Germinal center (tissue), 1 donor: ENCODE results near the gene FOXF1.
A peak's percentile ranks its signal among the peaks of the same experiment; 100 is the strongest.

Experiments used
- DNase-seq: peaks from one replicate; pipeline ENCODE4 v3.0.0; 2012; ENCODE audit warnings: mixed read lengths, low spot score

The FOXF1 gene

DNA sequence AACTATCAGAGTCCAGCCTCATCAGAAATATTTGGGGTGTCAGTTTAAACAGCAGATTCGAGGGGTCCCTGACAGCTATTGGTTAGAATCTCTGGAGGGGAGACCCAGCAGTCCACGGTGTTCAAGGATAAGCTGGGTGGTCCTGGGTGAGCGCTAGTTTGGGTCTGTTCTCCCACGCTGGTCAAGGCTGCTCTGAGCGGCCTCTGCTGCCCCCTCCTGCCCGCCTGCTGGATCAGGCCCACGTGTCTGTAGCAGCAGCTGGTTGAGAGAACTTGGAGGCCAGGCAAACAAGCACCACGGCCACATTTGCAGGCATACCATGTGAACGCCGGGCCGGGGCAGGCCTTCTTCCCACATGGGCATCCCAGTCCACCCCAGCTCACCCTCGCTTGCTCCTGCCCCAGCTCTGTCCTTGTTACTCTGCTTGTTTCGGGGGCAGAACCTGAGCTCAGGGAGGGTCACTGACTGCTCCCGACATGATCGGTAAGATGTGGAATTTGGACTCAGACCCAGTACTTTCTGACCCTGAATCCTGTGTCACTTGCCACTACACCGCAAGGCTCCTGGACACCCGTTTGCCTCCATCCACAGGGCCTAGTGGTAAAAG is 7.4 kb downstream of the FOXF1 start:
- no peak for DNase-seq

DNA sequence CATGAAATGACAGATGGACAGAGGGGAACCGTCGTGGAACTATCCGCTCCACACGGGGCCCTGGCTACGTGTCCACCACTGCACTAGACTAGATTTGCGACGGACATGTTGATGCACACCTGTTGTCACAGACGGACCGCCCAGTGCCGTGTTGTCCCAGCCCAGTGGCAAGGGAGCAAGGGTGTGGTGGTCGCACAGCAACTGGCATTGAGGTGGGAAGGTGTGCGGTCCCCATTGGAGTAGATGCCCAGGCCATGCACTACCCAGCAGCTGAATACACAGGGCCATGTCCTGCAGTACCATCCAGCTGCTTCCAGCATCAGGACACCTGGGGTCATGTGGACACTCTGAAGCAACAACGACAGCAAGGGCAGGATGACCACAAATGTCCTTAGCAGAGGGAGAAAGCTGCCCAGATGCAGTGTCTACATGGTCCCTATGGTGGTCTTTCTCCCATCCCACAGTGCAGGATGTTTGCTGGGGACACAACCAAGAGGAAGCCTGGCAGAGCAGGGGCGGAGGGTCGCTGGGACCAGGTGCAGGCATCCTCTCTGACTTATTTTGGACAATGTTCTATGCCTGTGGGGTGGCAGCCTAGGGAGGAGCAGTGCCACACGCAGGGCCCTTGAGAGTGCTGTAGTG is 8.8 kb downstream of the FOXF1 start:
- no peak for DNase-seq

DNA sequence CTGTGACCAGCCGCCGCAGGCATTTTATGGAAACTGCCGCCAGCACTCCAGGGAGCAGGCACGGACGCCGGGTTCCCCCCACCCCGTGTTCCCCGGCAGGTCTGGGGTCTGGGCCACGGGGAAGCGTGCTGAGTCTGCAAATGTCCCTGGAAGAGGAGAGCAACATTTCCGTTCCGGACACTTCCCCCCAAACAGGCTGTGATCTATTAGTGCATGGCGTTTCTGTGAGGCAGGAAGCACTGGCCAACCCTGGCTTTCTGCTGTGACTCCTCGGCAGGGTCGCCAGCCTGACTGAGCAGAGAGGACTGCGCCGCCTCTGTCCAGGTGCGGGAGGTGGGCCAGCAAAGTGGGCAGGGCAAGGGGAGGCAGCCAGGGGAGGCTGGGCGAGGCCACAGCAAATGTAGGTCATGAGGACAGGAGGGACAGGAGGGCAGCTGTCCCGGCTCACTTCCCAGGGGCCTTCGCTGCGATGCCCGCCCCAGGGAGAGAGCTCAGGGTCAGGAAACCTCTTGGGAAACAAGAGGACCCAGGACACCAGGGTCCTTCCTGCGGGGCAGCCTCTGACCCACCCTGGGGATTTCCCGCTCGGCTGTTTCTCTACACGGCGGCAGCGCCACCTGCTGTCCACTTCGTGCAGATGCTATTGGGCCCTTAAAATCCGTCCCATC is 9.5 kb downstream of the FOXF1 start:
- peak; percentile 72 for DNase-seq

DNA sequence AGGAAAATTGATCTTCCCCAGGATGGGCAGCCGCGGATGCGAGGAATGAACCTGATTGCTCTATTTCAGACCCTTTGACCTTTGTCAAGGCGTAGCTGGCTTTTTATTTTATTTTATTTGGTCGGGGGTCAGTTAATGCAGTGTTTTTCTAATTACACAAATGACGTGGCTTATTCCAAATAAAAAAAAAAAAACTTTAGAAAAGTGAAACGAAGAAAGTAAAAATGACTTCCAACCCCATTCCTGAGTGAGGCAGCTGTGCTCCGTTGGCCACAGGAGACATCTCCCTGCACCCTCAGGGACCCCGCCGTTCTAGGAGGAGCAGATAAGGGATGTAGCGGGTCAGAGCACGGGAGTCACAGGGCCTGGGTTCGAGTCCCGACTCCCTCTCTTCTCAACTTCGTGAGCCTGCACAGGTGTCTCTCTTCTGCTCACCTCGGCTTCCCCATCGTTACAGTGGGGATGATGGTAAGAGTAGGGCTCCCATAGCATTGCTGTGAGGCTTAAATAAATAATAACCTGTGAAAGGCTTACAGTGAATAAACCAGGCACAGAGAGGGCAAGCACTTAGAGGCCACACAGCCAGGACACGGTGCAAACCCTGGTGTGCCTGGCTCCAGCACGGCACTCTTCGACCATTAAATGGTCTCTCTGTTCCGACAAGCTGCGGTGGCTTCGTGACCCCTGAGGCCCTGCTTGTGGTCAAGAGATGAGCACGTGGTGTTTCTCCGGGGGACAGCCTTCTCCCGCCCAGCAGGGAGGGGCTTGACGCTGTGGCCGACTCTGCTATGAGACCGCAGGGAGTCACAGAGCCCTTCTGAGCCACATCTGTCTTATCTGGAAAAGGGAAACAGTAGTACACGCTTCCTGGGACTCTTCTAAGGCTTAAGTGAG is 10.2 kb downstream of the FOXF1 start:
- no peak for DNase-seq

DNA sequence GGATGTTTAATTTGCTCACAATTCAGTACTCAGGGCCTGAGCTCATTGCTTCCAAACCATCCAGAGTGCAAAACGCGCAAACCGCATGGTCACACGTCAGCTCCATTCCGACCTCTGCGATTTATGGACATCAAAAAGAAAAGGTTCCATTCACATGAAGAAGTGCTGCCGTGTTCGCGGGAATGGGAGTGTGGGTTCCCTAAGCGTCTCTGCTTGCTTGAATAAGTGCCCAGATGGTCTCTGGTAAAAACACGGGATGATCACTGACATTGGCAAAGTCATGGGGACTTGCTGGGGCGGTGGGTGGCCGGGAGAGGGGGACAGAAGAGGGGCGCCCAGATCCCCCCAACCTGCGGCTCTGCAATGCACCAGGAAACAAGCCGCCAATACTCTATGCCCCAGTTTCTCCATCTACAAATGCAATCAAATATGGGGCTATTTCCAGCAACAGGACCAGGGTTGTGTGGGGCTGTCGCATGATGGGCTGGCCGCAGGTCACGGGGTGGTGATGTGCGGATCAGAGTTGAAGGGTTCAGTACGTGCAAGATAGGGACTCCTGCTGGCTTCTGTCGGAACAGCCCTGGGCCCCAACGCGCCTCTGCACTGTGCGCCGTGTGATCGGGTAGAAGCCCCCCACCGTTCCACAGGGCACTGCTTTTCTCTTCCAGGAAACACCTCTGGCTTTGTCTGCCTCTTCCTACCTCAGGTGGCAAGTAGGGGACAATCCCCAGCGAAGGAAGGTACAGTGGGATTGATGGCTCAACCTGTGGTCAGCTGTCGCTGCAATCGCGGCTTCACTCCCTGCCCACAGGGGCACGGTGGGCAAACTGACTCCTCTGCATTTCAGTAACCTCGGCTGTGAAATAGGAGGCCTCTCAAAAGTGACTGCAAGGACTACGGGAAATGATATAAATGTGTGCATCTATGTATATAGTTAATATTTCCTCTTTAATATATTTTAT is 11.2 kb downstream of the FOXF1 start:
- no peak for DNase-seq

DNA sequence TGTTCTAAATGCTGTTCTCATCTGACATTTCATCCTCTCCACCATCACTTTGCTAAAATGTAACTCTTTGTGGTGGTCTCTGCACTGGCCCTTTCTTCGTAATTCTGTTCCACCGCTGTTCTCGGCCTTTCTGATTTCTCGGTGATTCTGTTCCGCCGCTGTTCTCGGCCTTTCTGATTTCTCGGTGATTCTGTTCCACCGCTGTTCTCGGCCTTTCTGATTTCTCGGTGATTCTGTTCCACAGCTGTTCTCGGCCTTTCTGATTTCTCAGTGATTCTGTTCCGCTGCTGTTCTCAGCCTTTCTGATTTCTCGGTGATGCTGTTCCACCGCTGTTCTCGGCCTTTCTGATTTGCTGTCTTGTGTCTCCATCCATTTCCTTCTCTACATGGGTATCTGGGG is 12.3 kb downstream of the FOXF1 start:
- no peak for DNase-seq

DNA sequence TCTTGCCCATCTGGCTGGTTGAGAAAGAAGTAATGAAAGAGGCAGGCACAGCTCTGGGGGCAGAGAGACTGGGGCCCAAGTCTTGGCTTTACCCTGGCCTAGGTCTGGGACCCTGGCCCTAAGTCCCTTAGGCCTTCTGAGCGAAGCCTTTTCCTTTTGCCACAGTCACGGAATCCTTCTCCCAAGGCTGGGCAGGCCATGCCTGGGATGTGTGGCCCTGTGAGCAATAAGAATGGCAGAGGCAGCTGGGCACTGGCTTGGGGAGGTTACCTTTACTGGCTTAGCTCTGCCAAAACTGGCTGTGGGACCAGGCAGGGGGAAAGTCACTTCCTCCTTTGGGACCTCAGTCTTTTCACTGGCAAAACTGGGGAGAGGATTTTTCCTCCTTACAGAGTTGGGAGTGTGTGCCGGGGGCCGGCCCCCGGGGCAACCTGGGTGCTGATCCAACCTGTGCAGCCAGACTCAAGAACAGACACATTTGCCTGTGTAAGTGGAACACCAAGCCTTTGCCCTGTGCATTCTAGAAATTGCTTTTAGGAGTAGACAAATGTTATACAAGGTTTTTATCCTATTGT is 12.9 kb downstream of the FOXF1 start:
- DNase-seq = no peak

DNA sequence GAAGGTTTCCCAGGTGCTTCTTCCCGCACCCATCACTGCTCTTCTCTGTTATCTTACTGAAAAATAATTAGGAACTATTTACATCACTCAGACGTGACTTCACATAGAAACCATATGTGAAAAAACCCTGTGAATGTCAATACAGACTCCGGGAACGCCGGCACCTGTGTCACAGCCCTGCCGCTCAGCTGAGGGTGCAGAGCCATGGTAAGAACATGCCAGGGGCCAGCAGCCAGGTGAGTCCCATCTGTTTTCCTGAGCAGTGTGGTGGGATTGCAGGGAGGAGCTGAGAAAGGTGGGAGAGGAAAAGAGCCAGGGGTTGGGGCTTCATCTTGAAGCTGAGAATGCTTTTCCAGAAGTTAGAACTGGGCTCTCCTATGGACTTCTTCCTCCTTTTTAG is 13.7 kb downstream of the FOXF1 start:
- DNase-seq = no peak

DNA sequence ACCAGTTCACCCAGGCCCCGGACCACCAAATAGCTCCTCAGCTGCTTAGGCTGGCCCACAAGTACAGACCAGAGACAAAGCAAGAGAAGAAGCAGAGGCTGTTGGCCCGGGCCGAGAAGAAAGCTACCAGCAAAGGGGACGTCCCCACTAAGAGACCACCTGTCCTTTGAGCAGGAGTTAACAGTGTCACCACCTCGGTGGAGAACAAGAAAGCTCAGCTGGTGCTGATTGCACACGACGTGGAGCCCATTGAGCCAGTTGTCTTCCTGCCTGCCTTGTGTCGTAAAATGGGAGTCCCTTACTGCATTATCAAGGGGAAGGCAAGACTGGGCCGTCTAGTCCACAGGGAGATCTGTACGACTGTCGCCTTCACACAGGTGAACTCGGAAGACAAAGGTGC is 15.4 kb downstream of the FOXF1 start:
- no peak for DNase-seq

DNA sequence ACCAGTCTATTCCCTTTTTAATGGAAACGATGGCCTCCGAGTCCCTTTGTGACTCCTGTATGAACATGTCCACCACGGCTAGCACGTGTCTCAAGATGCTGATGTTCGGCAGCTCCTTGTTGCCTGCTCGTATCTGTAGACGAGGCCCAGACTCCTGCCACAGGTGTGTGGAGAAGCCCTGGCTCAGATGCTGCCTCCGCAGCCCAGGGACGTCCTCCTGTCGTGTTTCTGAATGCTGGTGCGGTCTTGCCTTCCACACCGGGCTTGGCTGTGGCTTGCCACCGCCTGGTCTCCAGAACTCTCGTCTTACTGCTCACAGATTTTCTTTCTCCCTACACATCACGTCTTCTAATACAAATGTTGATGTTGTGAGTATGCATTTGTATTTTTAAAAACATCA is 17.0 kb downstream of the FOXF1 start:
- DNase-seq = no peak

DNA sequence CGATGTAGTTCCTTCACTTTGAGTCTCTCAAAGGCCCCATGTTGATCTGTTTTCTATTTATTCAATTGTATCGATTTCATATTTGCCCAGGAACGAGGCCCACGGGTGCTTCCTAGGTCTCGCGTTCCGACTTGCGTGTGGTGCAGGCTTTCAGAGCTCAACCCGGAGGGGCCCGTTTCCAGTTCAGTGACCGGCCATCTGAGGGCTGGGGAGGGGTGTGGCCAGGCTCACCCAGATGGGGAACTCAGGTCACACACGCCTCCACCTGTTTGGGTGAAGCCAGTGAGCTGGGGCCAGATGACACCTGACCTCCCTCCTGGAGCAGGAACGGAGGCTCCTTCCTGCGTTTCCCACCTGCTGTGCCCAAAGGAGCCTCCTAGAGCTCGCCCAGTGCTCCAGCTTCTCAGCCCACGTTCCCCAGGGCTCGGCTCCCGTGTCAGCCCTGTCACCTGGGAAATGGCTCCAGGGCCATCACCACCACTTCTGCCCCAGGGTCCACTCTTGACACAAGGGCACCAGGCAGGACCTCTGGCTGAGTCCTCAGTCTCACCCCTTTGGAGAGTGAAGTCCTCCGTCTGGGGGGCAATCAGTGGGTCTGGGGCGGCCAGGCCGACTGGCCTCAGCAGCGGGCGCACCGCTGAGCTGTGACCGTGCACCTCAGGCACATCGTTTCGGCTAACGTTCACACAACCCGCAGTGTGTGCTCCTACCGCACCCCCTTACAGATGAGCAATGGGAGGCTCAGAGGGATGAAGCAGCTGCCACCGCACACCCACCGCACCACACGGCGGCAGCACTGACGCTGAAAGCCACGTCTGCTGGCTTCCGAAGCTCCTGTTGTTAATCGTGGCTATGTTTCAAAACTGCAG is 18.0 kb downstream of the FOXF1 start:
- DNase-seq = no peak

DNA sequence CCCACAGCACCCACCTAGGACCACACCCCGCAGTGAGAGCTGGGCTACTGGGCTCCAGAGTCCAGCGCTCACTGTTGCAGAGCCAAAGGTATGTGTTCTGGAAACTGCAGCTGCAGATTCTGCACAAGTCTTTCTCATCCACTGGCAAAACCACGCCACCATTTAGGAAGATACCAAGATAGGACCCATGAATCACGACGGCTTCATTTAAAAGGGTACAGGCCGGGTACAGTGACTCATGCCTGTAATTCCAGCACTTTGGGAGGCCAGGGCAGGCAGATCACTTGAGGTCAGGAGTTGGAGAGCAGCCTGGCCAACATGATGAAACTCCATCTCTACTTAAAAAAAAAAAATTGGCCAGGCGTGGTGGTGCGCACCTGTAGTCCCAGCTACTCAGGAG is 18.8 kb downstream of the FOXF1 start:
- DNase-seq = no peak

DNA sequence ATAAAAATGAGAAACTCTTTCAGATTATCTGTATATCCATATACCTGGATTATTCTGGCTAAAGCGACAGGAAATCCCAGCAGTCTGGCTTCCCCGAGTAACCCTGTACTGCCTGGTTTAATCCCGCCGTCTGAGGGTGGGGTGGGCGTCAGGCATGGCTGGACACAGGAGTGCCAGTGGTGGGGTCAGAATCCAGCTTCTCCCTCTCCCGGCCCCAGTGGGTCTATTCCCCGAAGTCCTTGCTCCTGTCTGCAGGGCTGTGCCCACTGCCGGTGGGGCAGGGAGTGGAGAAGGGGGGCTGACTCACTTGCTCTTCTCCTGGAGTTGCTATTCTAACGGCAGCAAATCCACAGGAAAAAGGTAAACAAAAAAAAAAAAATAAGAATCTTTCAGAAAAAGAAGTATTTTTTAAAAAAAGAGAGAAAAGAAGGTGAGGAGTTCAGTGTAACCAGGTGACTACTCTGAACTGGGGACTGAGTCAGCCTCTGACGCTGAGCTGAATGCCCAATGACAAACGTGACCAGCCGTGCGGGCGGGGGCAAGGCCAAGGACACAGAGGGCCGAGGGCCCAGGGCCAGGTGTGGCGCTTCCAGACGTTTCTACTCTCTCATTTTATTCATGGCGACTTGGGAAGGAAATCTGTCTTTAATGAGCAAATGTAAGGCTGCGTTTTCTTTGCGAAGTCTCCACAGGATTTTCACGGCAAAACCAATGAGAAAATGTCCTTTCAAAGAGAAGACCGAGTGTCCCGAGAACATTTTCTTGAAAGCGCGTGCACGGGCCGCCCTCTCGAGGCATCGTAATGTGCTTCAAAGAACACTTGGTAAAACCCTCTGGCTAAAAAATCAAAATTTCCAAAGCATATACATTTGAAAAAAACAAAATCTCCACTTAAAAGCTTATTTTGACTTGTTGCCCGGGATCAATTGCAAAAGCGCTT is 20.2 kb downstream of the FOXF1 start:
- no peak for DNase-seq

DNA sequence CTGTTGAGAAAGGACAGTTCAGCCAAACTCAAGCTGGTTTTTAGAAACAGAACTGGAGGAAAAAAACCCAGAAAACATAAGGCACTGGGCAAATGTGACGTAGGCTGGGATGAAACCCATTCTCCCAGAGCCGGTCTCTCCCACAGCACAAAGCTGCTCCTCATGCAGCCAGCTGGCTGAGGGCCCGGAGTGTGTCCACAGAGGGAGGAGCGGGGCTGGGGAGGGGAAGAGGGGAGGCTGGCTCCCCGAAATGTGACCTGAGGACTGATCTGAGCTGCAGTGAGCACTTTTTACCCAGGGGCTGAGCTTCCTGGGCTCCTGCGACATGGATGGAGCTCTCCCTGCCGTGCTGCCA is 20.8 kb downstream of the FOXF1 start:
- no peak for DNase-seq

DNA sequence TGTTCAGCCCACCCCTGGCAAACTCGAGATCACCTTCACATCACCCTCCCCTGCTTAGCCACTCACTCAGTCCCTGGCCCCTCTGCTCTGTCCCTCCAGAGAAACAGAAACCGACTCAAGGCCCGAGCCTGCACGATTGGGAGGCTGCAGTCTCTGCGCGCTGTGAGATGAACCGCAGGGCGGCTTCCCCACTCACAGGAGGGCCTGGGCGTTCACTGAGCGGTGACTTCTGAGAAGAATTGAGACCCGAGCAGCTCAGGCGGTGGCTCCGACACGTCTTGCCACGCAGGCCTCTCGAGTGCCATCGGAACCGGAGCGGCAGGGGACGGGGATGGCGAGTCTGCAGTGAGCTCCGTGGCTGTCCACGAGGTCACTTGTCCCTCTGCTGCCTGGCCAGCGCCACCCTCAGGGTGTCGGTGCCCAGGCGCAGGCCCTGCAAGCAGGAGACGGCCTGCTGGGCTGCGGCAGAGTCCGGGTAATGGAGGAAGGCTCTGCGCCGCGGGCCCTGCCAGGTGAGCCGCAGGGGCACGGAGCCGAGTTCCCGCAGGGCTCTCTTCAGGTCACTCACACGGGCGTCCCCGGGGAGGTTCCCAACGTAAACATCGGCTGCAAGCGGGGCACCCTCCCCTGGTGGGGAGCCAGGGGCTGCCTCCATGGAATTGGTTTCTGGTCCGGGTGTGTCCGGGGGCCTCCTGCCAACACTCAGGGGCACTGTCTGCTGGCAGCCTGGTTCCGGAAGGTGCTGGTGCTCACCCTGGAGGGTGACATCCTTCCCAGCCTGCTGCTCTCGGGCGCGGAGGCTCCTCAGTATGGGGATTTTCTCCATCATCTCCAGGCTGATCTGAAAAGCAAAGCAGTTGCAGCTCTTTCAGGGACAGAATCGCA is 21.6 kb downstream of the FOXF1 start:
- no peak for DNase-seq

DNA sequence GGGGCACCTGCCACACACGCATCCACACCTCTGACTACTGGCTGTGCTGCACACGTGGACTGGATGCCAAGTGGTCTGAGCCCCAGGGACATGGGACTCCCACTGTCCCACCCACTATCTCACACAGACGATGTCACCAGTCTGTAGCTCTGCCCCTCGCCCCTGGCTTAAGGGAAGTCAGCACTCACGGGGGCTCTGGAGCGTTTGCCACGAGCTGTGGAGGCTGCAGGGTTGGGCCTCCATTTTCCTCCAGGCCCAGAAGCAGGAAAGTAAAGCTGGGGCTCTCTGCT is 22.1 kb downstream of the FOXF1 start:
- DNase-seq = no peak

DNA sequence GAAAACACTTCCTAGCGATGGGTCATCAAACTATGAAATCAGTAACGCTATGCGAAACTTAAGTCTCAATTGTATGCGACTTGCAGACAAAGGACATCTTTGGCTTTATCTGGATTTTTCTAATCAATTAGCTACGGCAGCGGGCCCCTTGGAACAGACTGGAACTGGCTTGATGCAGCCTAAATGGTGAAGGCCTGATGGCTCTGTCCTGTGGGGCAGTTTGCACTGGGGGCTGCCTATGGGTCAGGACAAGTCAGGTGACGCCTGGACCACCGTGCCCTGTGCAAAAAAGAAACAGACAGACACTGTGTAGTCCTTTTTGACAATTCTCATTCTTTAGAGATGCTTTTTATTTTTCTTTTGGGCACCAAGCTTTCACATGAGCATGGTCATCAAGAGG is 22.7 kb downstream of the FOXF1 start:
- no peak for DNase-seq

DNA sequence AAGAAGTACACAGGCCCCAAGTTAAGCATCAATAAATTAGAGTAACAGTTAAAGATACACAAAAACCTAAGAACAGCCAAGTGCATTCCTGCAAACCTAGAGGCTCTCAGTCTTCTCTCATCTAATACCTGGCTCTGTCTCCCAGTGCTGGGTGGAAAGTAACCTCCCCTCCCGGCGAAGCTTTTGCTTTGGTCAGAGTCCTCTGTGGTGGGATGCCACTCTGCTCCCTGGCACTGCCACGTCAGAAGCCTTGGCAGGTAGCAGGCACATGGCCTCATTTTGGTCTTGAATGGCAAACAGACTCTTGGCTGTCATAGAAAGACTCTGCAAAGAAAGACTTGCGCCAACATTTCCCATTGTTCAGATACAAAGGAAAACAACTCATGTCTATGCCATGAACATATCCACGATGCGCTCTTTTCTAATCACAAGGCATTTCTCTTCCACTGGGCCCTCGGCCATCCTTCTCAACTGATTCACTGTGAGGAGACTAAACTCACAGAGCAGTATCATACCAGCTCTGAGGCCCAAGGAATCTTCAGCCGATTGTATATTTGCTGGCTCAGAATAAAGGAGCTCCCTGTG is 23.5 kb downstream of the FOXF1 start:
- DNase-seq = no peak
